ENCODE measurements around the gene HLCS.
"Not testable (repeated sequence)": the region's sequence is repeated elsewhere in the genome, so short reads cannot be mapped to it uniquely, and the experiment has no call there.

Gene HLCS

GRCh38 chr21:36962098-36962780 lies 4.2 kb downstream of the HLCS start:
- no peak for DNase-seq (ENCODE audit: low read depth in 2 of 2)
- TF ChIP-seq CTCF (IDR thresholded peaks at IDR 0.05; ENCODE audit: low read depth, low read length) = no peak
- H3K4me3 ChIP-seq (replicated peaks in 1 of 2; ENCODE audit: low read depth in 2 of 2, low read length in 2 of 2) = no peak overlapping the region

- TF ChIP-seq CTCF (IDR thresholded peaks at IDR 0.05; ENCODE audit: low read depth, low read length) = no peak
- no peak for DNase-seq (ENCODE audit: low read depth in 2 of 2)
- no peak overlapping the region for H3K4me3 ChIP-seq (replicated peaks in 1 of 2; ENCODE audit: low read depth in 2 of 2, low read length in 2 of 2)
Observed at GRCh38 chr21:36960676-36961284, 5.7 kb downstream of the HLCS start.

- DNase-seq (ENCODE audit: low read depth in 2 of 2) = no peak
- H3K4me3 ChIP-seq (replicated peaks in 1 of 2; ENCODE audit: low read depth in 2 of 2, low read length in 2 of 2) = no peak overlapping the region
- TF ChIP-seq CTCF (IDR thresholded peaks at IDR 0.05; ENCODE audit: low read depth, low read length) = no peak
Observed at GRCh38 chr21:36959020-36959835, 7.2 kb downstream of the HLCS start.

GRCh38 chr21:36955783-36956182 lies 10.7 kb downstream of the HLCS start:
- H3K4me3 ChIP-seq (replicated peaks in 1 of 2; ENCODE audit: low read depth in 2 of 2, low read length in 2 of 2) = no peak overlapping the region
- no peak for DNase-seq (ENCODE audit: low read depth in 2 of 2)
- TF ChIP-seq CTCF (IDR thresholded peaks at IDR 0.05; ENCODE audit: low read depth, low read length) = no peak

GRCh38 chr21:36952331-36952730 lies 14.1 kb downstream of the HLCS start:
- not testable (repeated sequence) for H3K4me3 ChIP-seq (replicated peaks in 1 of 2; ENCODE audit: low read depth in 2 of 2, low read length in 2 of 2); DNase-seq (ENCODE audit: low read depth in 2 of 2)

- DNase-seq (ENCODE audit: low read depth in 2 of 2) = no peak
- TF ChIP-seq CTCF (IDR thresholded peaks at IDR 0.05; ENCODE audit: low read depth, low read length) = no peak
- H3K4me3 ChIP-seq (replicated peaks in 1 of 2; ENCODE audit: low read depth in 2 of 2, low read length in 2 of 2) = no peak overlapping the region
Observed at GRCh38 chr21:36949171-36950141, 17.0 kb downstream of the HLCS start.

Data from cardiac fibroblast (primary cell).